Neural progenitor cell (in vitro differentiated cells): Measurements from ENCODE around the gene ABCA7.

Experiments
- EZH2 ChIP-seq: fragments of 200-600 bp; sonication (generic); IDR thresholded peaks from 2 replicates; pipeline ENCODE4 v1.6.1; 2017; ENCODE audit warnings: antibody characterized with exemption, mild to moderate bottlenecking, moderate library complexity
- EZH2phosphoT487 ChIP-seq: fragments of 200-600 bp; sonication (generic); IDR thresholded peaks from 2 replicates; pipeline ENCODE4 v1.6.1; 2017; ENCODE audit warnings: antibody characterized with exemption
- TF ChIP-seq, protein P1 (sequence below): fragments of 200-600 bp; sonication (generic); IDR thresholded peaks from 2 replicates; pipeline ENCODE4 v1.5.1; 2017; ENCODE audit warnings: antibody characterized with exemption, mild to moderate bottlenecking

DNA sequence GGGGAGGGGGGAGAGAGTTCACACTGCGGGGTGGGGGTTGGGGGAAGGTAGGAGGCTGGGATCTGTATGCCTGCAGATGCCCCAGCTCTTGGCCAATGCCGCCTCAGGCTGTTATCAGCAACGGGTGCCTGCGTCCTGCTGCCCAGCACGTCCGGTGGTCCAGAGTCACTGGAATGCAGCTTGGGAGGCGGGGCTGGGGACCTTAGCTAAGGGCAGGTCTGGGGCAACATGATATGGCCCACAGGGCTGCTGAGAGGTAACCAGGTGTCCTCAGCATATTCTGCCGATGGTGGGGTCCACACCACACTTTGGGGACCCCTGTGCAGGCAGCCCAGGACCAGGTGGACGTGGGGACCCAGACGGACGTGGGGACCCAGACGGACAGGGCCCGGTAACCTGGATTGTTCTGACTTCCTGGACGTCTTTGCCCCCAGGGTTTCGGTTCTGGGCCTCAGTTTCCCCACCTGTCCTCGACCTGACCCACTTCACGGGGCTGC lies 26.4 kb downstream of the ABCA7 start:
- TF ChIP-seq, protein P1, sequence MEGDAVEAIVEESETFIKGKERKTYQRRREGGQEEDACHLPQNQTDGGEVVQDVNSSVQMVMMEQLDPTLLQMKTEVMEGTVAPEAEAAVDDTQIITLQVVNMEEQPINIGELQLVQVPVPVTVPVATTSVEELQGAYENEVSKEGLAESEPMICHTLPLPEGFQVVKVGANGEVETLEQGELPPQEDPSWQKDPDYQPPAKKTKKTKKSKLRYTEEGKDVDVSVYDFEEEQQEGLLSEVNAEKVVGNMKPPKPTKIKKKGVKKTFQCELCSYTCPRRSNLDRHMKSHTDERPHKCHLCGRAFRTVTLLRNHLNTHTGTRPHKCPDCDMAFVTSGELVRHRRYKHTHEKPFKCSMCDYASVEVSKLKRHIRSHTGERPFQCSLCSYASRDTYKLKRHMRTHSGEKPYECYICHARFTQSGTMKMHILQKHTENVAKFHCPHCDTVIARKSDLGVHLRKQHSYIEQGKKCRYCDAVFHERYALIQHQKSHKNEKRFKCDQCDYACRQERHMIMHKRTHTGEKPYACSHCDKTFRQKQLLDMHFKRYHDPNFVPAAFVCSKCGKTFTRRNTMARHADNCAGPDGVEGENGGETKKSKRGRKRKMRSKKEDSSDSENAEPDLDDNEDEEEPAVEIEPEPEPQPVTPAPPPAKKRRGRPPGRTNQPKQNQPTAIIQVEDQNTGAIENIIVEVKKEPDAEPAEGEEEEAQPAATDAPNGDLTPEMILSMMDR = no peak
- TF ChIP-seq EZH2 = no peak
- no peak for TF ChIP-seq EZH2phosphoT487
